ENCODE measurements around the gene SNCAIP.

SNCAIP gene

GRCh38 chr5:122286541-122286940, 25.5 kb upstream of the SNCAIP start:
- TF ChIP-seq POU6F1 (CRISPR knock-in tag; IDR thresholded peaks at IDR 0.05; ENCODE audit: borderline replicate concordance, low read depth) (no peak), GLIS3 (CRISPR knock-in tag; IDR thresholded peaks at IDR 0.05) (no peak), CSDC2 (CRISPR knock-in tag; IDR thresholded peaks at IDR 0.05) (no peak), ZFP30 (CRISPR knock-in tag; IDR thresholded peaks at IDR 0.05) (no peak), ISL1 (CRISPR knock-in tag; IDR thresholded peaks at IDR 0.05) (no peak), ARNTL (CRISPR knock-in tag; IDR thresholded peaks at IDR 0.05; ENCODE audit: borderline replicate concordance, low read depth) (no peak), CSRNP3 (CRISPR knock-in tag; IDR thresholded peaks at IDR 0.05) (no peak)
- no peak for ATAC-seq

GRCh38 chr5:122287101-122287500, 24.9 kb upstream of the SNCAIP start:
- TF ChIP-seq ISL1 (CRISPR knock-in tag; IDR thresholded peaks at IDR 0.05) (no peak), CREB5 (CRISPR knock-in tag; IDR thresholded peaks at IDR 0.05; ENCODE audit: low read depth) (no peak), TOX (CRISPR knock-in tag; IDR thresholded peaks at IDR 0.05; ENCODE audit: borderline replicate concordance) (no peak), RARB (CRISPR knock-in tag; IDR thresholded peaks at IDR 0.05) (no peak), CSDC2 (CRISPR knock-in tag; IDR thresholded peaks at IDR 0.05) (no peak), PATZ1 (CRISPR knock-in tag; IDR thresholded peaks at IDR 0.05; ENCODE audit: borderline replicate concordance) (no peak), ESRRG (CRISPR knock-in tag; IDR thresholded peaks at IDR 0.05) (no peak), OSR1 (CRISPR knock-in tag; IDR thresholded peaks at IDR 0.05) (no peak), ZNF8 (CRISPR knock-in tag; IDR thresholded peaks at IDR 0.05) (no peak), CSRNP3 (CRISPR knock-in tag; IDR thresholded peaks at IDR 0.05) (no peak), SNAI2 (CRISPR knock-in tag; IDR thresholded peaks at IDR 0.05) (no peak), GLIS3 (CRISPR knock-in tag; IDR thresholded peaks at IDR 0.05) (no peak), ZC3H10 (CRISPR knock-in tag; IDR thresholded peaks at IDR 0.05) (no peak), ZNF70 (CRISPR knock-in tag; IDR thresholded peaks at IDR 0.05) (no peak), TSHZ2 (CRISPR knock-in tag; IDR thresholded peaks at IDR 0.05) (no peak), ZFP3 (CRISPR knock-in tag; IDR thresholded peaks at IDR 0.05) (no peak)
- no peak for ATAC-seq

All from SK-N-SH treated with all-trans-retinoic acid at 6 μM for 48 hours (cell line).